WERI-Rb-1 (cell line): ENCODE data around the gene ALX1.

Experiments used
- DNase-seq: peaks from one replicate; pipeline ENCODE4 v3.0.0-alpha.2; 2020
- H3K27ac ChIP-seq: fragments of 250-450 bp; sonication (Bioruptor Pico); 2 replicates; pipeline ENCODE4 v1.5.1; 2020; ENCODE audit warnings: mild to moderate bottlenecking, moderate library complexity
- H3K27me3 ChIP-seq: fragments of 250-450 bp; sonication (Bioruptor Pico); 2 replicates; pipeline ENCODE4 v1.5.1; 2021; ENCODE audit warnings: mild to moderate bottlenecking, low read depth, moderate library complexity; ENCODE audit not compliant: insufficient read depth, severe bottlenecking
- H3K36me3 ChIP-seq: fragments of 250-450 bp; sonication (Bioruptor Pico); 2 replicates; pipeline ENCODE4 v1.5.1; 2020; ENCODE audit warnings: mild to moderate bottlenecking, moderate library complexity
- H3K4me3 ChIP-seq: 2 replicates; pipeline ENCODE4 v1.5.1; 2011; ENCODE audit warnings: low read depth, mild to moderate bottlenecking, control low read depth, low read length
- H3K9me3 ChIP-seq: fragments of 250-450 bp; sonication (Bioruptor Pico); 2 replicates; pipeline ENCODE4 v1.5.1; 2021; ENCODE audit warnings: mild to moderate bottlenecking, moderate library complexity; ENCODE audit not compliant: severe bottlenecking
- TF ChIP-seq, protein P1 (sequence below): IDR thresholded peaks from 2 replicates; pipeline ENCODE4 v1.5.1; 2011; ENCODE audit warnings: low read depth, mild to moderate bottlenecking, control low read depth, inconsistent platforms, low read length

ALX1 gene

DNA sequence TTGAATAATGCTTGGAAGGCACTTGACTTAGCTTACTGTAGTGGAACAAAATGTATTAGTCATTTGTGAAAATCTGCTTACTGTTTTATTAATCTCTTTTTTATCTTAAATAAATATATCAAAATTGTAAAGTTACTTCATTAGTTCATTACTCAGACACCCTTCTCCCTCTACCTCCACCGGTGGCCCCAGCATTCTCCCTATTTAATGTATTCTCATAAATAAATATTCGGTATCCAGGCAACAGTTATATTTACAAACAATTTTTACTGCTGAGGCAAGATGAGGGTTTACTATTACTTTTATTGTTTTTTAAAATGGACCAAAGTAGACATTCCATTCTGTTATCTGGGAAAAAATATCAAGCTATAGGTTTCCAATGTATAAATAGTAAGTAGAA is 19.6 kb upstream of the ALX1 start:
- Histone ChIP-seq H3K36me3 (no peaks in the 10 kb centered on the region), H3K27me3 (no peaks in the 10 kb centered on the region), H3K4me3 (no peak overlapping the region), H3K9me3 (no peaks in the 10 kb centered on the region), H3K27ac (no peak overlapping the region)
- TF ChIP-seq, protein P1, sequence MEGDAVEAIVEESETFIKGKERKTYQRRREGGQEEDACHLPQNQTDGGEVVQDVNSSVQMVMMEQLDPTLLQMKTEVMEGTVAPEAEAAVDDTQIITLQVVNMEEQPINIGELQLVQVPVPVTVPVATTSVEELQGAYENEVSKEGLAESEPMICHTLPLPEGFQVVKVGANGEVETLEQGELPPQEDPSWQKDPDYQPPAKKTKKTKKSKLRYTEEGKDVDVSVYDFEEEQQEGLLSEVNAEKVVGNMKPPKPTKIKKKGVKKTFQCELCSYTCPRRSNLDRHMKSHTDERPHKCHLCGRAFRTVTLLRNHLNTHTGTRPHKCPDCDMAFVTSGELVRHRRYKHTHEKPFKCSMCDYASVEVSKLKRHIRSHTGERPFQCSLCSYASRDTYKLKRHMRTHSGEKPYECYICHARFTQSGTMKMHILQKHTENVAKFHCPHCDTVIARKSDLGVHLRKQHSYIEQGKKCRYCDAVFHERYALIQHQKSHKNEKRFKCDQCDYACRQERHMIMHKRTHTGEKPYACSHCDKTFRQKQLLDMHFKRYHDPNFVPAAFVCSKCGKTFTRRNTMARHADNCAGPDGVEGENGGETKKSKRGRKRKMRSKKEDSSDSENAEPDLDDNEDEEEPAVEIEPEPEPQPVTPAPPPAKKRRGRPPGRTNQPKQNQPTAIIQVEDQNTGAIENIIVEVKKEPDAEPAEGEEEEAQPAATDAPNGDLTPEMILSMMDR, result no peak
- no peak for DNase-seq

DNA sequence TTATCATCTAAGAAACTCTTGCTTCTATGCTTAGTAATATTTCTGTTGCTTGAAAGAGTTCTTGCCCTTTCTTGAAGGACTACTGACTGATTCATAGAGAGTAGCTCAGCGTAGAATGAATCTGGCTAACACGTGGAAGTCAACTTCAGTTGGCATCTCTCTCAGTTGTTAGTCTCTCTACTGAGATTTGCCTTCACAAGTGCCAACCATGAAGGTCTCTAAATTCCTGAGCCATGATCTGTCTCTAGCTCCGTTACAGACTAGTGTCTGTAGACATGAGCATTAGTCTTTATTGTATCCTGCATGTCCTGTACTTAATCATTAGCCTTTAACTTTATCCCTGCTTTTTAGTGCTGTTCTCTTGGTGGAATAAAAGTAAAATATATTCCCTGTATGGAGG is 19.1 kb upstream of the ALX1 start:
- Histone ChIP-seq H3K9me3 (no peaks in the 10 kb centered on the region), H3K4me3 (no peak overlapping the region), H3K36me3 (no peaks in the 10 kb centered on the region), H3K27me3 (no peaks in the 10 kb centered on the region), H3K27ac (no peak overlapping the region)
- DNase-seq, result no peak
- TF ChIP-seq, protein P1, result no peak

DNA sequence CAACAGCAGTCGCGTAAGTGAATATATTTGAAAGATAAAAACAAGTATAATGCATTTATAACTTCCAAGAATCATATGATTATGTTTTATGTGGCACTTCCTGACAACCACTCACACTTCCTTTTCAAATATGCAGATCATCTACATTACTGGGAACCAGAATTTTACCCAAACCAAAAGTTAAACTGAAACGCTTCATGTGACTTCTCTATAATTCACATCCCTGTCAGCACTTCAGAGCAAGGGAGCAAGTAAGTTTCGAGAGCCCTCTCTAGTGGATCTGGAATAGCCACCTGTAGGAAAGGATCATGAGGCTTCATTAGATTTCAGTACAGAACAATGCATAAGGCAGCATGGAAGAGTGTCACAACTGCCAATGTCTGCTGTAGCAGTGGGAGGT is 13.7 kb upstream of the ALX1 start:
- H3K27ac ChIP-seq, result no peak overlapping the region
- H3K4me3 ChIP-seq, result no peak overlapping the region
- TF ChIP-seq, protein P1, result no peak
- H3K27me3 ChIP-seq, result no peaks in the 10 kb centered on the region
- no peak for DNase-seq
- H3K9me3 ChIP-seq, result no peaks in the 10 kb centered on the region
- no peaks in the 10 kb centered on the region for H3K36me3 ChIP-seq

DNA sequence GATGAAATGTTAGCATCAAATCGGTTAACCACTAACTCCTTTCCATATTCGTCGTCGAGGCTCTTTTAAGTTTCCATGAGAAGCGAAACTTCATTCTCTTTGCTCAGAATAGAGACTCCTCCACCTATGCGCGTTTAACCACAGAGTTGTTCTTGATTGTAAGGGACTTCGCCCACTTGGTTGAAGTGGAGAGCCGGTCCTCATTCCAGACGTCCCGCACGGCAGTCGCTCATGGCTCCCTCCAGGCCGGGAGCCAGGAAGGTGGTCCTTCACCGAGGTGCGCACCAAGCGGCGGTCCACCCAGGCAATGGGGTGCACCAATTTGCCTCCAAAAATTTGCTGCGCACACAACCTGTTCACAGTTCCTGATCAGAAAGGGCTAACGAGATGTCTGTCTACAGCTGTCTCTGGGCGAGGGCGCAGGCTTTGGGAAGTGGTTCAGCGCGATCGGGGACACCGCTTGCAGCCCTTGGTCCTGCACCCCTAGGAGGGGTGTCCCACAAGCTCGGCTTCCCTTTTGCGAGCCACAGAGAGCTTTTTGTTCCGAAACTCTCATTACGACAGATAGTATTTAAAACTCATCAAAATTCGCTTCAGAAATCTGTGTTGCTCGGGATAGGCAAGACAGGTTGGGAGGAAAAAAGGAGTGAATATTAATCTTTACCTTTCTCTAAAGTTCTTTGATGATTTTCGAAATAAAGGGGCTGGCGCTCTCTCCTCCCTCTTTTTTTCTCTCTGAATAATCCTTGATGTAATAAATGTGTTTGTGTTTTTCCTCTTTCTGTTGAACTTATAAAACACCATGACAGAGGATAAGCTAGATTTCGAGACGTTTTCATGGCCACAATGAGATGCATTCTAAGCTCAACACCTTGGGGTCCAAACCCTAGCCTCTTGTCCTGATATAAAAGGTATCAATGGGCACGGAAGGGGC is 6.4 kb upstream of the ALX1 start:
- H3K36me3 ChIP-seq, result no peaks in the 10 kb centered on the region
- H3K9me3 ChIP-seq, result no peaks in the 10 kb centered on the region
- TF ChIP-seq, protein P1, result no peak
- no peak overlapping the region for H3K27ac ChIP-seq
- no peak overlapping the region for H3K4me3 ChIP-seq
- H3K27me3 ChIP-seq, result no peaks in the 10 kb centered on the region
- DNase-seq, result no peak

DNA sequence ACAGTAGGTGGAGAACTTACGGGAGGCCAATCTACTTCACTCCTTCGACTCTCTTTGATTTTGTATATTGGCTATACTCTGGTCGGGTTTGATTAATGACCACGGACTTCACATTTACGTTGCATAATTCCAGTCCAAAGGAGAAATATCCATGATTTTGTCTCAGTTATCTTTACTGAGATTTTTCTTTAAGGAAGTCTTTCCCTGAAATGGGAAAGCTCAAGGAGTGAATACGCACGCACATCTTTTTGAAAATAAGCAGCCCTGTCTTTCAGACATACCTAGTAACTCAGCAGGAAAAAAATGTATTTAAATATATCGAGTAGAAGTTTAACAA is 5.7 kb upstream of the ALX1 start:
- TF ChIP-seq, protein P1, result no peak
- Histone ChIP-seq H3K27me3 (no peaks in the 10 kb centered on the region), H3K4me3 (no peak overlapping the region)

DNA sequence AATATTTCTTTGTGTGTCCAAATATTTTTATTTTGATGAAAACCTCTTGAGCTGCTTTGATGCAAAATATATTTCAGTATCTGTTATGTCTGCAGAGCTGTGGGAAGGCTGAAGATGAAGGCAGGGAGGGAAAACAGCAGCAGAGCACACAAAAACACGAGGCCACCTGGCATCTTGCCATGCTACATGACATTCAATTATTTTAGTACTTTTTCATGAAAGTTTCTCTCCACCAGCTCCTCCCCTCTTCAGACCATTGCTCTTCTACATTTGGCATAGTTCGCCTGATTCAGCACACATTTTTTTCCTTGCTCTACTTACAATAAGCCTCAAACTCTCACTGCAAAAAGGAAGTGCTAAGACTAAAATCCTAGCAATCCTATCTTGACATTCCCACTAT is 4.6 kb upstream of the ALX1 start:
- TF ChIP-seq, protein P1, result no peak
- Histone ChIP-seq H3K27me3 (no peaks in the 10 kb centered on the region), H3K36me3 (no peaks in the 10 kb centered on the region), H3K27ac (no peak overlapping the region), H3K9me3 (no peaks in the 10 kb centered on the region), H3K4me3 (no peak overlapping the region)
- DNase-seq, result no peak

More for the DNA sequence above, 5.7 kb upstream of the ALX1 start:
- H3K36me3 ChIP-seq, result no peaks in the 10 kb centered on the region
- H3K27ac ChIP-seq, result no peak overlapping the region
- no peaks in the 10 kb centered on the region for H3K9me3 ChIP-seq
- DNase-seq, result no peak
